ENCODE results near the gene CCNF.

GRCh38 chr16:2436110-2436509, 6.9 kb downstream of the CCNF start:
- TF ChIP-seq POLR2A (IDR thresholded peaks at IDR 0.05; ENCODE audit: low read length) = no peak
- no peak for TF ChIP-seq HDAC2 (IDR thresholded peaks at IDR 0.05)
- TF ChIP-seq CTCF (IDR thresholded peaks at IDR 0.05) = no peak
- no peak for TF ChIP-seq HEYL (CRISPR knock-in tag; IDR thresholded peaks at IDR 0.05)
- TF ChIP-seq HMGXB4 (CRISPR knock-in tag; IDR thresholded peaks at IDR 0.05; ENCODE audit: borderline replicate concordance) = no peak
- no peak for TF ChIP-seq PHF8 (IDR thresholded peaks at IDR 0.05; ENCODE audit: borderline replicate concordance, low read depth)
- no peak for TF ChIP-seq REST (IDR thresholded peaks at IDR 0.05)
- TF ChIP-seq RCOR1 (IDR thresholded peaks at IDR 0.05; ENCODE audit: low read depth, low read length) = no peak
- no peak for TF ChIP-seq ELK1 (IDR thresholded peaks at IDR 0.05; ENCODE audit: low read depth, low read length)
